ENCODE measurements around the gene KCP. TPM values are rescaled to one million over a fixed set of nuclear protein-coding genes. Genes with fewer than 3 reads are reported as not detected.
"Not testable (repeated sequence)": the region's sequence is repeated elsewhere in the genome, so short reads cannot be mapped to it uniquely, and the experiment has no call there.

The KCP gene
- total RNA-seq, 4 donors from 2014 or later: 0.07 to 0.68 (median 0.21) TPM; not detected in 1

- H3K4me3 ChIP-seq (ENCODE audit: low read depth, poor library complexity, severe bottlenecking): no peak overlapping the region
- 45 to 56% methylated on average over 18 to 48 of the region's 69 CpGs for WGBS, 2 donors
- TF ChIP-seq POLR2A (IDR thresholded peaks at IDR 0.05): no peak
- TF ChIP-seq, protein P1, sequence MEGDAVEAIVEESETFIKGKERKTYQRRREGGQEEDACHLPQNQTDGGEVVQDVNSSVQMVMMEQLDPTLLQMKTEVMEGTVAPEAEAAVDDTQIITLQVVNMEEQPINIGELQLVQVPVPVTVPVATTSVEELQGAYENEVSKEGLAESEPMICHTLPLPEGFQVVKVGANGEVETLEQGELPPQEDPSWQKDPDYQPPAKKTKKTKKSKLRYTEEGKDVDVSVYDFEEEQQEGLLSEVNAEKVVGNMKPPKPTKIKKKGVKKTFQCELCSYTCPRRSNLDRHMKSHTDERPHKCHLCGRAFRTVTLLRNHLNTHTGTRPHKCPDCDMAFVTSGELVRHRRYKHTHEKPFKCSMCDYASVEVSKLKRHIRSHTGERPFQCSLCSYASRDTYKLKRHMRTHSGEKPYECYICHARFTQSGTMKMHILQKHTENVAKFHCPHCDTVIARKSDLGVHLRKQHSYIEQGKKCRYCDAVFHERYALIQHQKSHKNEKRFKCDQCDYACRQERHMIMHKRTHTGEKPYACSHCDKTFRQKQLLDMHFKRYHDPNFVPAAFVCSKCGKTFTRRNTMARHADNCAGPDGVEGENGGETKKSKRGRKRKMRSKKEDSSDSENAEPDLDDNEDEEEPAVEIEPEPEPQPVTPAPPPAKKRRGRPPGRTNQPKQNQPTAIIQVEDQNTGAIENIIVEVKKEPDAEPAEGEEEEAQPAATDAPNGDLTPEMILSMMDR (IDR thresholded peaks at IDR 0.05): no peak
- intact Hi-C loops (cut with DNase I; ENCODE audit: low total_unique reads): loop anchor here (10.0 kb wide), 1 partner anchor 179 kb away; no protein-coding TSS in a partner anchor
- peak in 1 of 2 donors; percentile 83 for DNase-seq (ENCODE audit: low spot score in 2 of 2)
Measured at GRCh38 chr7:128915841-128916642, 5.5 kb upstream of the KCP start.

DNA sequence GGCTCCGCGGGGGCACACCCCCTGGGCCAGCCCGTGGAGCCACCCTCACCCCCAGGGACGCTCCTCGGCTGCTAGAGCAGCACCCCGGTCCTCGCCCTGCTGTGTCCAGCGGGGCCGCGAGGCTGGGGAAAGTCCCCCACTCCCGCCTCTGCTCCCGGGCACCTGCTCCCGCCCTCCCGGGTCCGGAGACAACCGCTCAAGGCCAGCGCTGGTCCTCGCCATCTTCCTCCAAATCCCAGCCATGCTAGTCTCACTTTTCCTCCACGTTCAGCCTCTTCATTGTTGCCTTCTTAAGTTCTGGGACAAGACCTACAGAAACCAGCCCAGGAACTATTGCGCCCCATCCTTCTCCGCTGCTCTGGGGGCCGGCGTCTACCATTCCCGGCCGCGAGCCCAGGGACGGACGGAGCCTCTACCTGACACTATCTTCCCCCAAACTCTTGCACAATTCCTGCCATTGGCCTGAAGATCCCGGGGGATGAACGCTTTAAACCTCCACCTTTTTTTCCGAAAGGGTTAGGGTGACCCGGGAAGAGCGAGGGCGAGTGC is 4.8 kb upstream of the KCP start:
- TF ChIP-seq, protein P1 (IDR thresholded peaks at IDR 0.05): no peak
- TF ChIP-seq POLR2A (IDR thresholded peaks at IDR 0.05): no peak
- no peak overlapping the region for H3K4me3 ChIP-seq (ENCODE audit: low read depth, poor library complexity, severe bottlenecking)
- WGBS, 2 donors: 3 to 8% methylated on average over 24 to 30 of the region's 34 CpGs
- intact Hi-C loops (cut with DNase I; ENCODE audit: low total_unique reads): loop anchor here (10.0 kb wide), 1 partner anchor 179 kb away; no protein-coding TSS in a partner anchor
- peak in 1 of 2 donors; percentile 78 for DNase-seq (ENCODE audit: low spot score in 2 of 2)

DNA sequence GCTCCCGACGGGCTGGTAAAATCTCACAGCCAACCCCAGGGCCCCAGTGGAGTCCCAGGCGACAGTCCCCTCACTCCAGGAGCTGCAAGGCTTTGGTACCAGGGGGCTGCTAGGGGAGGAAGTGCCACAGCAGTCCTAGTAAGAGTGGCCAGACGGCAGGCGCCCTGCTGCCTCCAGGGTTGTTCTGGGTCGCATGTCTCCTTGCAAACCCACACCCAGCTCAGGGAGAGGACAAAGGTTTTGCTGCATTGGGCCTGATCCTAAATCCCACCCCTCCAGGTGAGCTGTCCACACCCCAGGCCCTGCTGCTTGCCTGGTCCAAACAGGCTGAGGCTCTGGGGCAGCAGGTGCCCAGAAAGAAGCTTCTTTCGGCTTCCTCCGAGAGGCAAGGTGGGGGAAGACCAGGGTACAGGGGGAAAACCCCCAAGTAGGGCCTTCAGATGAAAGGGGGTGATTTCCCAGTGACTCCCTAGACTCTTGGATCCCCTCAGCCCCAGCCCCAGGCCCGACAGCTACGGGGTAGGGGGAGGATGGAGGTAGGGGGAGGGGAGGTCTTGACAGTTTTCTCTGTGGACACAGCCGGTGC is 4.2 kb upstream of the KCP start:
- intact Hi-C loops (cut with DNase I; ENCODE audit: low total_unique reads): loop anchor here (10.0 kb wide), 1 partner anchor 180 kb away; no protein-coding TSS in a partner anchor
- TF ChIP-seq, protein P1 (IDR thresholded peaks at IDR 0.05): no peak
- TF ChIP-seq POLR2A (IDR thresholded peaks at IDR 0.05): no peak
- H3K4me3 ChIP-seq (ENCODE audit: low read depth, poor library complexity, severe bottlenecking): no peak overlapping the region
- DNase-seq (ENCODE audit: low spot score in 2 of 2): peak in 1 of 2 donors; percentile 82
- 46 to 50% methylated on average over 11 of the region's 11 CpGs for WGBS, 2 donors

DNA sequence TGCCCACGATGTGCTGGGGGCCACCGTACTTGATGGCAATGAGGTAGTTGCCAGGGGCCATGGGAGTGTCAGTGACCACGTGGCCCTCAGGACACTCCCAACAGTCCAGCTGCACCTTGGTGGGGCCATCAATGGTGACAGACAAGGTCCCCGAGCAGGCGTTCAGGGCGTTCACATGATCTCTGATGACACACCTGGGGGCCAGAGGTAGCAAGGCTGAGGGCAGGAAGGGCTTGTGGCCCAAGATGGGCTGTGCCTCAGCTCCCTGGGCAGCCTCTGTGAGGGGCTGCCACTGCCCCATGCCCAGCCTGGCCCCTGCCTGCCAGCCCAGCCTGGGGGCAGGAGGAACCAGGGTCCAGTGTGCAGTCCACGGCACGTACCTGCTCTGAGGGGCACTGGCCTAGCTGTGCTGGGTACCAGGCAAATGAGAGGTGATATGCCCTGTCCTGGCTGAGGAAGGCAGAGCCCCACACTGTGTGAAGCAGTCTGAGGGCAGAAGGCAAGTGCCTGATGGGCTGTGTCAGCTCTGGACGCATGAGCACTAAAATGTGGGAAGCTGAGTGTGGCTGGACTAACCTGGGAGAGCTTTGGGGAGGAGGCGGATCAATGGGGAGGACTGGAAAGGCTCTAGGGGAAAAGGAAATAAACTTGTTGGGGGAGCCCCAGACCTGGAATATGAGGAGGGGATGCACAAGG is 3.5 kb upstream of the KCP start:
- peak in 1 of 2 donors; percentile 63 for DNase-seq (ENCODE audit: low spot score in 2 of 2)
- no peak overlapping the region for H3K4me3 ChIP-seq (ENCODE audit: low read depth, poor library complexity, severe bottlenecking)
- TF ChIP-seq, protein P1 (IDR thresholded peaks at IDR 0.05): no peak
- no peak for TF ChIP-seq POLR2A (IDR thresholded peaks at IDR 0.05)
- 84 to 100% methylated on average over 2 to 8 of the region's 10 CpGs for WGBS, 2 donors
- intact Hi-C loops (cut with DNase I; ENCODE audit: low total_unique reads): loop anchor here (10.0 kb wide), 1 partner anchor 181 kb away; no protein-coding TSS in a partner anchor

DNA sequence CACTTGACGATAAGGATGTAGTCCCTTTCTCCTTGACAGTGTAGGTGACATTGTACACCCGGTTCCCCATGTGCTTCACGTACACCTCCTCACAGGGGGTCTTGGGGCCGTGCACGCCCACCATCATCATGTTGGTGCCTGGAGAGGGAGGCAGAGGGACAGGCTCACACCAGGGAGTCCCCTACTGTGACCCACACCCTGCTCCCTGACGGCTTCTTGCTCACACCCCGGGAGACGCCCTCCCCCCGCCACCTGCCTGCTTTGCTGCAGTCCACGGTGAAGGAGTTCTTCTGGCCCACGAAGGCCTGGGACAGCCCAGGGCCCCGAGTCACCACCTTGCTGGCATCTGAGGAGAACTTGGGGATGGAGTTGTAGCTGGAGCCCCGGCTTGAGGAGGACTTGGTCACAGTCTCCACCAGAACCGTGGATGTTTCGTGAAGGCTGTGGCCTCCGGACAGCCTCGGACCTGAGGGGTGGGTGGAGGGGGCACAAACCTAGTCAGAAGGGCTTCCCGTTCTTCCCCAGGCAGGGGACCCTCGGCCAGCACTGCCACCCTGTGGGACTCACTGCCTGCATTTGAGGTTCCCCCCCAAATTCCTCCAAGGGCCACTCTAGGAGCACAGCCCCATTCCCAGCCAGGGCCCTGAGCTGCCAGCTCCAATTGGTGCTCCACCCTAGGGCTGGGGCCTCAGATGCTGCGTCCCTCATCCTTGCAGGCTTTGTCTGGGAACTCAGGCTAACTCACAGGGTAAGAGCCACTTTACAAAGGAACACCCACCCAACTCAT is 2.4 kb upstream of the KCP start:
- 83 to 100% methylated on average over 2 to 3 of the region's 20 CpGs for WGBS, 2 donors
- peak in 1 of 2 donors; percentile 72 for DNase-seq (ENCODE audit: low spot score in 2 of 2)
- intact Hi-C loops (cut with DNase I; ENCODE audit: low total_unique reads): loop anchor here (10.0 kb wide), 1 partner anchor 182 kb away; no protein-coding TSS in a partner anchor
- not testable (repeated sequence) for H3K4me3 ChIP-seq (ENCODE audit: low read depth, poor library complexity, severe bottlenecking)

All from lower leg skin (tissue), 4 donors.